CD4-positive, alpha-beta T cell (primary cell): ENCODE results near the gene CNNM2. TPM values are rescaled to one million over a fixed set of nuclear protein-coding genes. Genes with fewer than 3 reads are reported as not detected.

Experiments used
- ATAC-seq: fragments of 200-7000 bp; cut with Tn5 transposase; one replicate; pipeline ENCODE4 v1.10.0; 2022; ENCODE audit warnings: mild to moderate bottlenecking; ENCODE audit not compliant: poor library complexity
- CTCF ChIA-PET: fragments of 350-600 bp; sonication (Branson Sonifier 250); formaldehyde crosslinking; loops from one replicate; lab custom pipeline; 2021; ENCODE audit warnings: antibody characterized with exemption, inconsistent platforms; lab: Charles Lee
- POLR2A ChIA-PET: fragments of 350-600 bp; sonication (Branson Sonifier 250); formaldehyde crosslinking; loops from one replicate; lab custom pipeline; 2021; ENCODE audit warnings: antibody characterized with exemption, inconsistent platforms; lab: Charles Lee
- DNase-seq, 14 experiments: peaks; one replicate each; pipeline ENCODE4 v3.0.0-alpha.2; 2013 to 2020; ENCODE audit warnings: mixed read lengths in 2 of 14
- H3K27ac ChIP-seq, 2 donors: one replicate each; pipeline versions ENCODE4 v1.5.1 to v1.7.0; 2013; ENCODE audit warnings: low read length in 2 of 2, low read depth in 1 of 2, mild to moderate bottlenecking in 1 of 2
- H3K27me3 ChIP-seq, 2 experiments: 1 replicate in 1 of 2; 2 replicates in 1 of 2; pipeline versions ENCODE4 v1.6.1 to v1.7.0; 2013; ENCODE audit warnings: low read length in 2 of 2, control low read depth in 1 of 2, mild to moderate bottlenecking in 1 of 2, moderate library complexity in 1 of 2; ENCODE audit not compliant: insufficient read depth in 2 of 2, control insufficient read depth in 1 of 2
- H3K36me3 ChIP-seq: one replicate; pipeline ENCODE4 v1.6.1; 2013; ENCODE audit warnings: low read length, control low read depth; ENCODE audit not compliant: insufficient read depth
- H3K4me1 ChIP-seq: one replicate; pipeline ENCODE4 v1.6.1; 2013; ENCODE audit warnings: low read length, control low read depth; ENCODE audit not compliant: insufficient read depth
- H3K4me3 ChIP-seq: one replicate; pipeline ENCODE4 v1.5.1; 2013; ENCODE audit warnings: mild to moderate bottlenecking, low read length, moderate library complexity
- H3K9me3 ChIP-seq, 2 experiments: 1 replicate in 1 of 2; 2 replicates in 1 of 2; pipeline versions ENCODE4 v1.6.1 to v1.7.0; 2013; ENCODE audit warnings: low read length in 2 of 2, mild to moderate bottlenecking in 2 of 2, control low read depth in 1 of 2, moderate library complexity in 1 of 2; ENCODE audit not compliant: control insufficient read depth in 1 of 2, insufficient read depth in 1 of 2
- H3K27ac Mint-ChIP-seq: one replicate; pipeline ENCODE4 v1.8.0; 2020; ENCODE audit warnings: mixed read lengths
- H3K27me3 Mint-ChIP-seq: one replicate; pipeline ENCODE4 v1.8.0; 2021; ENCODE audit warnings: mixed read lengths
- H3K36me3 Mint-ChIP-seq: one replicate; pipeline ENCODE4 v1.8.0; 2021; ENCODE audit warnings: low read depth, mixed read lengths
- H3K4me1 Mint-ChIP-seq: one replicate; pipeline ENCODE4 v1.8.0; 2021; ENCODE audit warnings: low read depth, mixed read lengths
- H3K4me3 Mint-ChIP-seq: one replicate; pipeline ENCODE4 v1.8.0; 2020; ENCODE audit warnings: mild to moderate bottlenecking, mixed read lengths
- H3K9me3 Mint-ChIP-seq: one replicate; pipeline ENCODE4 v1.8.0; 2020; ENCODE audit warnings: mixed read lengths
- intact Hi-C, 2 experiments: fragments of 100-400 bp; cut with DNase I in 1 of 2; cut with micrococcal nuclease in 1 of 2; formaldehyde crosslinking; loops; one replicate each; pipeline versions ENCODE4 v1.15.1 to v1.9.0; 2023 to 2025; cut with DNase I, micrococcal nuclease
- total RNA-seq, 174 experiments: library from RNA in 2 of 174; stranded (reverse) in 2 of 174; gene quantifications; one replicate each; pipeline ENCODE4 v1.2.3 and lab custom pipeline; 2021 to 2026
- TF ChIP-seq, protein P1 (sequence below): fragments of 200-600 bp; IDR thresholded peaks from one replicate; pipeline ENCODE4 v1.8.0; 2022; ENCODE audit warnings: antibody characterized with exemption, mild to moderate bottlenecking

The CNNM2 gene
- total RNA-seq, 2 experiments from 2014 or later: 8.4 to 8.9 TPM

DNA sequence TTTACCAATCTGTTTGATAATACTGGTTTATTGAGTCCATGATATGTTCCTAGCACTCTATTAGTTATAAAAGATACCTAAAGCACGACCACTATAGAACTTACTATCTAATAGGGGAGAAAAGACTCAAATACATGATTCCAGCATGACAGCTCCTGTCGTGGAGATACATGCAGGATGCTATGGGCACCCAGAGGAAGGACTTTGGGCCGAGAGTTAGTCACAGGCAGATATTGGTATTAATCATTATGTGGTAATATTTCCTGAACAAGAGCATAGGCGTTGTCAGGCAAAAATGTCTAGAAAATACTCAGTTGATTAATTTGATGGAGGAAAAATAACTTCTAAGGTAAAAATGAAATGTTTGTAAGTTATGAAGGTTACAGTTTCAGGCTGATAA, 31.8 kb downstream of the CNNM2 start:
- POLR2A ChIA-PET: no interaction called here

DNA sequence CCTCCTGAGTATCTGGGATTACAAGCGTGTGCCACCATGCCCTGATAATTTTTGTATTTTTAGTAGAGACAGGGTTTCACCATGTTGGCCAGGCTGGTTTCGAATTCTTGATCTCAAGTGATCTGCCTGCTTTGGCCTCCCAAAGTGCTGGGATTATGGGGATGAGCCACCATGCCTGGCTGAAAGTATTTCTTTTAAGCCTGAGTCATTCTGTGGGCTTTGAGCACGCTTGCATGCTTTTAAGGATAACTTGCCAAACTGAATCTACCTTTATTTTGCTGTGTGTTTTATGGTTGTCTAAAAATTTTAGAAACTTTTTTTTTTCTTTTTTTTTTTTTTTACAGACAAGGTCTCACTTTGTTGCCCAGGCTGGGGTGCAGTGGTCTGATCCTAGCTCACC, 33.2 kb downstream of the CNNM2 start:
- Histone ChIP-seq H3K4me1 (no peaks in the 10 kb centered on the region), H3K27me3 (no peaks in the 10 kb centered on the region), H3K27ac (no peak overlapping the region), H3K36me3 (no peaks in the 10 kb centered on the region), H3K9me3 (no peaks in the 10 kb centered on the region), H3K4me3 (no peak overlapping the region)
- Mint-ChIP-seq H3K9me3 (no peaks in the 10 kb centered on the region), H3K36me3 (no peaks in the 10 kb centered on the region), H3K27me3 (no peaks in the 10 kb centered on the region), H3K4me3 (no peak overlapping the region), H3K4me1 (no peaks in the 10 kb centered on the region), H3K27ac (no peak overlapping the region)
- ChIA-PET POLR2A (no interaction called here), CTCF (no interaction called here)
- TF ChIP-seq, protein P1, sequence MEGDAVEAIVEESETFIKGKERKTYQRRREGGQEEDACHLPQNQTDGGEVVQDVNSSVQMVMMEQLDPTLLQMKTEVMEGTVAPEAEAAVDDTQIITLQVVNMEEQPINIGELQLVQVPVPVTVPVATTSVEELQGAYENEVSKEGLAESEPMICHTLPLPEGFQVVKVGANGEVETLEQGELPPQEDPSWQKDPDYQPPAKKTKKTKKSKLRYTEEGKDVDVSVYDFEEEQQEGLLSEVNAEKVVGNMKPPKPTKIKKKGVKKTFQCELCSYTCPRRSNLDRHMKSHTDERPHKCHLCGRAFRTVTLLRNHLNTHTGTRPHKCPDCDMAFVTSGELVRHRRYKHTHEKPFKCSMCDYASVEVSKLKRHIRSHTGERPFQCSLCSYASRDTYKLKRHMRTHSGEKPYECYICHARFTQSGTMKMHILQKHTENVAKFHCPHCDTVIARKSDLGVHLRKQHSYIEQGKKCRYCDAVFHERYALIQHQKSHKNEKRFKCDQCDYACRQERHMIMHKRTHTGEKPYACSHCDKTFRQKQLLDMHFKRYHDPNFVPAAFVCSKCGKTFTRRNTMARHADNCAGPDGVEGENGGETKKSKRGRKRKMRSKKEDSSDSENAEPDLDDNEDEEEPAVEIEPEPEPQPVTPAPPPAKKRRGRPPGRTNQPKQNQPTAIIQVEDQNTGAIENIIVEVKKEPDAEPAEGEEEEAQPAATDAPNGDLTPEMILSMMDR: no peak
- DNase-seq: no peak
- intact Hi-C loops: no loop called here
- ATAC-seq: no peak

More for the DNA sequence above, 31.8 kb downstream of the CNNM2 start:
- DNase-seq: no peak
- no peaks in the 10 kb centered on the region for H3K27me3 ChIP-seq
- H3K27ac Mint-ChIP-seq: no peak overlapping the region
- H3K36me3 ChIP-seq: no peaks in the 10 kb centered on the region
- H3K9me3 Mint-ChIP-seq: no peaks in the 10 kb centered on the region
- ATAC-seq: no peak
- no peak overlapping the region for H3K27ac ChIP-seq
- no peaks in the 10 kb centered on the region for H3K27me3 Mint-ChIP-seq
- H3K4me3 Mint-ChIP-seq: no peak overlapping the region
- no peak overlapping the region for H3K4me3 ChIP-seq
- no peaks in the 10 kb centered on the region for H3K9me3 ChIP-seq
- H3K4me1 Mint-ChIP-seq: no peaks in the 10 kb centered on the region
- no peaks in the 10 kb centered on the region for H3K4me1 ChIP-seq
- CTCF ChIA-PET: interaction anchor here (0.6 kb wide), 1 partner anchor 500 kb away, joined by 3 read pairs; no protein-coding TSS in a partner anchor
- TF ChIP-seq, protein P1: no peak
- intact Hi-C loops: no loop called here
- H3K36me3 Mint-ChIP-seq: no peaks in the 10 kb centered on the region

DNA sequence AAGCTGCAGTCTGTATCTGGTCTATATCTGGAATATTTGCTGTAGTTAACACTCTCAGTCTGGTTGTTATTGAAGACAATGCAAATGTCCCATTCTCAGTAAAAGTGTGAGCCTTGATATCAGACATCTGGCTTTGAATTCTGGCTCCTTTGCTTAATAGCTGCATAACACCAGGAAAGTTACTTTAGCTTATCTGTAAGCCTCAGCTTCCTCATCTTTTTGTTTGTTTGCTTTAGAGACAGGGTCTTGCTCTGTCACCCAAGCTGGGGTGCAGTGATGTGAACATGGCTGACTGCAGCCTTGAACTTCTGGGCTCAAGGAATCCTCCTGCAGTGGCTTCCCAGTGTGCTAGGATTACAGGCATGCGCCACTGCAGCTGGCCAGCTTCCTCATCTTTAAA, 41.3 kb downstream of the CNNM2 start:
- H3K4me1 Mint-ChIP-seq: no peaks in the 10 kb centered on the region
- no peak overlapping the region for H3K4me3 Mint-ChIP-seq
- intact Hi-C loops: no loop called here
- H3K9me3 Mint-ChIP-seq: no peaks in the 10 kb centered on the region
- ChIA-PET CTCF (no interaction called here), POLR2A (no interaction called here)
- Histone ChIP-seq H3K4me1 (no peaks in the 10 kb centered on the region), H3K27ac (no peak overlapping the region), H3K4me3 (no peak overlapping the region), H3K27me3 (no peaks in the 10 kb centered on the region), H3K36me3 (no peaks in the 10 kb centered on the region), H3K9me3 (no peaks in the 10 kb centered on the region)
- H3K27me3 Mint-ChIP-seq: no peaks in the 10 kb centered on the region
- H3K36me3 Mint-ChIP-seq: no peaks in the 10 kb centered on the region
- no peak overlapping the region for H3K27ac Mint-ChIP-seq
- DNase-seq: no peak
- no peak for ATAC-seq
- TF ChIP-seq, protein P1: no peak
